Sigmoid colon (tissue), 4 donors: ENCODE data around the gene ASH1L.

Experiments
- EP300 ChIP-seq, 4 donors: sonication (generic); formaldehyde crosslinking; IDR thresholded peaks; one replicate each; pipeline ENCODE4 v1.6.1; 2017; ENCODE audit warnings: antibody characterized with exemption in 4 of 4
- POLR2A ChIP-seq, 2 donors: fragments of 450-650 bp; IDR thresholded peaks; one replicate each; pipeline ENCODE4 v1.6.1; 2016; ENCODE audit warnings: antibody characterized with exemption in 2 of 2, mild to moderate bottlenecking in 2 of 2, moderate library complexity in 2 of 2
- POLR2AphosphoS5 ChIP-seq, 4 donors: sonication (generic); formaldehyde crosslinking; IDR thresholded peaks; one replicate each; pipeline ENCODE4 v1.6.1; 2017; ENCODE audit warnings: antibody characterized with exemption in 4 of 4

- TF ChIP-seq POLR2AphosphoS5 (IDR thresholded peaks at IDR 0.05) (no peak), POLR2A (IDR thresholded peaks at IDR 0.05) (no peak), EP300 (IDR thresholded peaks at IDR 0.05) (no peak)
Measured at GRCh38 chr1:155607708-155608107, 45.1 kb upstream of the ASH1L start.
